ENCODE data around the gene PDZD2. TPM values are rescaled to one million over a fixed set of nuclear protein-coding genes. Genes with fewer than 3 reads are reported as not detected.

Gene PDZD2
- total RNA-seq, 1 donor from 2014 or later, result 1.1 TPM

DNA sequence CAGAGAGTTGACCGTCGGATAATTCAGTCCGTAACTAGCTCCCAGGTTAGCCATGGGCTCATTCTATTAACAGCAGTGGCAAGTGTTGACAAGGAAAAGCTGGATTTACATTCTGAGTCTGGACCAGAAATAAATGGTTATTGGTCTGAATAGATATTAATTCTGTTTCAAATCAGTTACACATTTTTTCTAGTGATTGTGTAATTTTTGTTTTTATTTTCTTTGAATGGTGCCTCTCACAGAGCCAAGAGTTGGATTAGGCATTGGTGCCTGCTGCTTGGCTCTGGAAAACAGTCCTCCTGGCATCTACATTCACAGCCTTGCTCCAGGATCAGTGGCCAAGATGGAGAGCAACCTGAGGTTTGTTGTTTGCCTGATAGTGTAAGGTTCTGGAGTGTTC is 420.1 kb downstream of the PDZD2 start:
- H3K79me2 ChIP-seq (ENCODE audit: low read depth), result no peaks in the 10 kb centered on the region
- Mint-ChIP-seq H3K9me3 (peaks cover 4% of the 10 kb centered on the region), H3K27ac (no peak overlapping the region), H3K27me3 (ENCODE audit: insufficient read depth, low read depth) (no peaks in the 10 kb centered on the region), H3K4me3 (no peak overlapping the region), H3K4me1 (peaks cover 7% of the 10 kb centered on the region), H3K36me3 (no peaks in the 10 kb centered on the region)
- H3K27ac ChIP-seq, result no peak overlapping the region
- DNase-seq (ENCODE audit: low spot score), result no peak
- no peak overlapping the region for H3K4me3 ChIP-seq
- TF ChIP-seq, protein P1, sequence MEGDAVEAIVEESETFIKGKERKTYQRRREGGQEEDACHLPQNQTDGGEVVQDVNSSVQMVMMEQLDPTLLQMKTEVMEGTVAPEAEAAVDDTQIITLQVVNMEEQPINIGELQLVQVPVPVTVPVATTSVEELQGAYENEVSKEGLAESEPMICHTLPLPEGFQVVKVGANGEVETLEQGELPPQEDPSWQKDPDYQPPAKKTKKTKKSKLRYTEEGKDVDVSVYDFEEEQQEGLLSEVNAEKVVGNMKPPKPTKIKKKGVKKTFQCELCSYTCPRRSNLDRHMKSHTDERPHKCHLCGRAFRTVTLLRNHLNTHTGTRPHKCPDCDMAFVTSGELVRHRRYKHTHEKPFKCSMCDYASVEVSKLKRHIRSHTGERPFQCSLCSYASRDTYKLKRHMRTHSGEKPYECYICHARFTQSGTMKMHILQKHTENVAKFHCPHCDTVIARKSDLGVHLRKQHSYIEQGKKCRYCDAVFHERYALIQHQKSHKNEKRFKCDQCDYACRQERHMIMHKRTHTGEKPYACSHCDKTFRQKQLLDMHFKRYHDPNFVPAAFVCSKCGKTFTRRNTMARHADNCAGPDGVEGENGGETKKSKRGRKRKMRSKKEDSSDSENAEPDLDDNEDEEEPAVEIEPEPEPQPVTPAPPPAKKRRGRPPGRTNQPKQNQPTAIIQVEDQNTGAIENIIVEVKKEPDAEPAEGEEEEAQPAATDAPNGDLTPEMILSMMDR (IDR thresholded peaks at IDR 0.05), result no peak
- no peak for TF ChIP-seq EZH2 (IDR thresholded peaks at IDR 0.05)
- TF ChIP-seq EZH2phosphoT487 (IDR thresholded peaks at IDR 0.05), result no peak
- H3K9ac ChIP-seq, result no peak overlapping the region
- no peak overlapping the region for H3K4me2 ChIP-seq
- no peaks in the 10 kb centered on the region for H3K9me3 ChIP-seq (ENCODE audit: low read depth)
- no peaks in the 10 kb centered on the region for H3K4me1 ChIP-seq
- H3K27me3 ChIP-seq, result no peaks in the 10 kb centered on the region
- H3F3A ChIP-seq (ENCODE audit: low read depth), result no peaks in the 10 kb centered on the region
- H2AFZ ChIP-seq (replicated peaks), result no peak overlapping the region
- no peaks in the 10 kb centered on the region for H3K36me3 ChIP-seq
- H4K20me1 ChIP-seq (ENCODE audit: low read depth), result no peaks in the 10 kb centered on the region

DNA sequence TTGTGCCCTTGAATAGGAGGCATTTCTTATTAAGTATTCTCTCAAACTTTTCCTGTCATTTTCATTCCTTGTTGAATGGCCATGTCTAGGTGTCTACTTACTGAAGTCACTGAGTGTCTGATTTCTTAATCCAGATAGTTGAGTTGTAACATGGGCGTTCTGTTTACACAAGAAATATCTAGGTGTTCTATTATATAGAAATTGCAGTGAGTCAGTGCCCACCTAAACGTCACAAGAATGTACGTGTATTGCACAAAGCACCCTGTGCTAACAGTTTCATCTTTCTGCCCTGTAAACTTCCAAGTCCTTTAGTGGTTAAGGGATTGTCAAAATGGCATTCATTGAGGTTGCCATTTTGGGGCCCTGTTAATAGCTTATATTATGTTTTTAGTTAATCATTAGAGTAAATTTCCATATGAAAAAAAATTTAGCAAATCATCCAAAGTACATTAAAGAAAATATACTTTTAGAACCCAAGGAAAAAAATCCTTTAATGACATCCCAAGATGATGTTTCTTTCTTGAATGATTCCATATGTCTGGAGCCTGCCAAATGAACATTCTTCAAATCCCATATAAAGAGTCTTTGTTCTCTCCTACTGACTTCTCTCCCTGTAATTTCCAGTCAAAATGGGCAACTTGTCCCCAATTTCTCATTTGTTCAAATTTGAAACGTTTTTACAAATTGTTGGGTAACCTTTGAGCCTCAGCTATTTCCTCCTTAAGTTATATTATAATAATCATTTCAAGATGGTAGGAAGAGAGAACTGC is 421.0 kb downstream of the PDZD2 start:
- H3K4me3 ChIP-seq, result no peak overlapping the region

DNA sequence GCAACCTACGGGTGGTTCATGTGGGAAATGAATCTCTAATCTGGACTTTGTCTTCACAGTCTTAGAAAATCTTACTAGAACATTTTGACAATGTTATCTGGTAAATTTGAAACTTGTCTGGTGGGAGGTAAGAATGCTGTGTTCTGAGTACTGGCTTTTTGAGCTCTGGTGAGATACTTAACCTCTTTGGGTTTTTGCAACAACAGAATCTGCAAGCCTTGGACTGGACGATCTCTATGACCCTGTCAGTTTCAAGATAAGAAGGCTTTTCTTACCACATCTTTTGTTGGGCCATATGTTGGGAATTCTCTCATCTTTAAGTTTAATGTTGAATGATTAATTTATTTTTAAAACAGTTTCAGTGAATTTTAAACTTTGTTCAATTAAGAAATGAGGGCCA is 422.3 kb downstream of the PDZD2 start:
- TF ChIP-seq EZH2phosphoT487 (IDR thresholded peaks at IDR 0.05) (no peak), EZH2 (IDR thresholded peaks at IDR 0.05) (no peak)
- TF ChIP-seq, protein P1 (IDR thresholded peaks at IDR 0.05), result no peak

More for the DNA sequence above, 421.0 kb downstream of the PDZD2 start:
- no peaks in the 10 kb centered on the region for H3F3A ChIP-seq (ENCODE audit: low read depth)
- no peak overlapping the region for H3K27ac Mint-ChIP-seq
- peaks cover 2% of the 10 kb centered on the region for H3K27me3 Mint-ChIP-seq (ENCODE audit: insufficient read depth, low read depth)
- peaks cover 4% of the 10 kb centered on the region for H3K9me3 Mint-ChIP-seq
- H4K20me1 ChIP-seq (ENCODE audit: low read depth), result no peaks in the 10 kb centered on the region
- no peak overlapping the region for H3K4me2 ChIP-seq
- H3K4me3 Mint-ChIP-seq, result no peak overlapping the region
- peaks cover 7% of the 10 kb centered on the region for H3K4me1 Mint-ChIP-seq
- H3K9me3 ChIP-seq (ENCODE audit: low read depth), result no peaks in the 10 kb centered on the region
- no peak for DNase-seq (ENCODE audit: low spot score)
- no peak overlapping the region for H2AFZ ChIP-seq (replicated peaks)
- no peaks in the 10 kb centered on the region for H3K4me1 ChIP-seq
- no peaks in the 10 kb centered on the region for H3K79me2 ChIP-seq (ENCODE audit: low read depth)
- H3K9ac ChIP-seq, result no peak overlapping the region
- H3K36me3 Mint-ChIP-seq, result no peaks in the 10 kb centered on the region
- TF ChIP-seq EZH2phosphoT487 (IDR thresholded peaks at IDR 0.05) (no peak), EZH2 (IDR thresholded peaks at IDR 0.05) (no peak)
- TF ChIP-seq, protein P1 (IDR thresholded peaks at IDR 0.05), result no peak
- no peak overlapping the region for H3K27ac ChIP-seq
- no peaks in the 10 kb centered on the region for H3K36me3 ChIP-seq
- no peaks in the 10 kb centered on the region for H3K27me3 ChIP-seq

More for the DNA sequence above, 422.3 kb downstream of the PDZD2 start:
- Histone ChIP-seq H3K4me2 (no peak overlapping the region), H3K36me3 (no peaks in the 10 kb centered on the region), H4K20me1 (ENCODE audit: low read depth) (no peaks in the 10 kb centered on the region), H3K27ac (no peak overlapping the region), H3K9ac (no peak overlapping the region), H3K9me3 (ENCODE audit: low read depth) (no peaks in the 10 kb centered on the region), H3K27me3 (no peaks in the 10 kb centered on the region), H3K4me3 (no peak overlapping the region), H3K79me2 (ENCODE audit: low read depth) (no peaks in the 10 kb centered on the region), H3F3A (ENCODE audit: low read depth) (no peaks in the 10 kb centered on the region), H2AFZ (replicated peaks) (no peak overlapping the region), H3K4me1 (no peaks in the 10 kb centered on the region)
- Mint-ChIP-seq H3K27ac (no peak overlapping the region), H3K4me3 (no peak overlapping the region), H3K9me3 (peaks cover 4% of the 10 kb centered on the region), H3K4me1 (peaks cover 4% of the 10 kb centered on the region), H3K36me3 (no peaks in the 10 kb centered on the region), H3K27me3 (ENCODE audit: insufficient read depth, low read depth) (peaks cover 2% of the 10 kb centered on the region)
- DNase-seq (ENCODE audit: low spot score), result no peak

Data from neural progenitor cell (in vitro differentiated cells).